ENCODE measurements around the gene PCDHGB4.
"Not testable (repeated sequence)": the region's sequence is repeated elsewhere in the genome, so short reads cannot be mapped to it uniquely, and the experiment has no call there.

PCDHGB4 gene

DNA sequence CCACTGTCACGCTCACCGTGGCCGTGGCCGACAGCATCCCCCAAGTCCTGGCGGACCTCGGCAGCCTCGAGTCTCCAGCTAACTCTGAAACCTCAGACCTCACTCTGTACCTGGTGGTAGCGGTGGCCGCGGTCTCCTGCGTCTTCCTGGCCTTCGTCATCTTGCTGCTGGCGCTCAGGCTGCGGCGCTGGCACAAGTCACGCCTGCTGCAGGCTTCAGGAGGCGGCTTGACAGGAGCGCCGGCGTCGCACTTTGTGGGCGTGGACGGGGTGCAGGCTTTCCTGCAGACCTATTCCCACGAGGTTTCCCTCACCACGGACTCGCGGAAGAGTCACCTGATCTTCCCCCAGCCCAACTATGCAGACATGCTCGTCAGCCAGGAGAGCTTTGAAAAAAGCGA, 45.2 kb downstream of the PCDHGB4 start:
- not testable (repeated sequence) for DNase-seq

DNA sequence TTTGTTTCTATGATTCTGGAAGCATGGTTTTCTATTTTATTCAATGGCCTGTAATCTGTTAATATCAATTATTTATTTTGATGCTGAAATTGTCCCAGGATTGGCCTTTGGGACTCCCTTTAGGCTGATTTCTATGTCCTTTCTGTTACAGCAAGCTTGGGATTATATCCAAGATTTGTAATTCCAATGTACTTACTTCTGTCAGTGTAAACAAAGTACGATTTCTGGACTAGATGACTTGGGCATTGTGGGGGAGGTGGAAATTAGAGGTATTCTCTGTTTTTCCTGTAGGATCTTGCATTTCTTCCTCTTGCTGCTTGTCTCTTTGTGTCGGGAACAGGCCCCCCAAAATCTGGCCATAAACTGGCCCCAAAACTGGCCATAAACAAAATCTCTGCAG, 46.5 kb downstream of the PCDHGB4 start:
- no peak for DNase-seq

DNA sequence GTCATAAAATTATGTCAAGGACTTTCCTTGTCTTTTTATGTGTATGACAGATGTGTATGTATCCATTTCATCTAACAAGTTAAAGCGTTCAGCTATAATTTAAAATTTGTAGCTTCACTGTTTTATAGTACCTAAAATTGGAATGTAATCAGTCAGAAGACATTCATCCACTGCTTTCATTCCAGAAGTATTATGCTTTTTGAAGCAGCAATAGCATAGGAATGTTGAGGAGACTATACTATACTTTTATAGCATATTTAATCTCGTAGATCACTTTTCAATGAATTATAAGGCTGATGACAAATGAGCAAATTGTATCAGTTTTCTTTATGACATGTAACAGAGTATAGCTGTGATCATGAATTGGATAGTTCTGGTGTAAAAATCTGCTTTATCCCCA, 49.7 kb downstream of the PCDHGB4 start:
- DNase-seq, result no peak

DNA sequence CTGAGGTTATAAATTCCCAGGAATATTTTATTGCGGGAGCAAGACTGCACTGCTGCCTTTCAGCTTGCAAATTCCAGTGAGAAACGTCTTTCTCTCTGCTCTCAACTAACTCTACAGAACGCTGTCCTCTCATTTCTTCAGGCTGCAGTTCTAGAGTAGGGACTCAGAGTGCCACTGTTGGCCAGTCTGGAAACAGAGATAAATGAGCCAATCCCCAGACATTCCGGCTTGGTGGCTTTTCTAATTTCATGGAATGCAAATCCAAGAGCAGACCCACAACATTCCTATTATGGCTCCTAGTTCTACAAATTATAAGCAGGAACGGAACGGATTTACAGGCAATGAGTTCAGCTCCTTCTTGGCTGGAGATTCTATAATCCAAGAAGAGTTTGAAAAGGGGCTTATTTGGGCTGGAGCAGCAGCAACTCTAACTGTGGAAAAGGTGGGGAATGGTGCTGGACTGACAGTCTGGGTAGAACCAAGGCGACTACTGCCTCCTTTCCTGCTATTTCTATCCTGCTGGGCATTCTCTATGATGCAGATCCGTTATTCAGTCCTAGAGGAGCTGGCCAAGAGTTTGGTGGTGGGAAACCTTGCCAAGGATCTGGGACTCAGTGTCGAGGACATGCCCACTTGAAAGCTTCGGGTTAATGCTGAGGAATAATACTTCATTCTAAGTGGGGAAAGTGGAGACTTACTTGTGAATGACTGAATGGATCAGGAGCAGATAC, 52.1 kb downstream of the PCDHGB4 start:
- DNase-seq, result no peak

Measured in activated naive CD4-positive, alpha-beta T cell (primary cell).